A549 (cell line): ENCODE measurements around the gene TEAD4. TPM values are rescaled to one million over a fixed set of nuclear protein-coding genes. Genes with fewer than 3 reads are reported as not detected.

Experiments
- ATAC-seq, 2 experiments: fragments of 200-7000 bp in 1 of 2; fragments of >200 bp in 1 of 2; cut with Nextera tagmentation in 1 of 2; cut with Tn5 transposase in 1 of 2; 3 replicates each; pipeline versions ENCODE4 v1.8.0 to v1.9.1; 2018 to 2020; ENCODE audit warnings: mild to moderate bottlenecking in 1 of 2, moderate library complexity in 1 of 2
- CTCF ChIA-PET: fragments of 300-600 bp; sonication (Branson Sonifier 250); formaldehyde crosslinking; extraction: SDS; loops from one replicate; lab custom pipeline; 2021; ENCODE audit warnings: antibody characterized with exemption, inconsistent platforms; lab: Yijun Ruan, JAX
- POLR2A ChIA-PET: fragments of 350-600 bp; formaldehyde crosslinking; extraction: SDS; loops from one replicate; lab custom pipeline; 2021; ENCODE audit warnings: antibody characterized with exemption, inconsistent platforms; lab: Yijun Ruan, JAX
- DNase-seq, 2 experiments: peaks; one replicate each; pipeline versions ENCODE4 v3.0.0 to v3.0.0-alpha.2; 2011 to 2016; ENCODE audit warnings: low read depth in 1 of 2, low spot score in 1 of 2
- FAIRE-seq: peaks from 2 replicates; lab custom pipeline; 2011; peaks lifted over from hg19 to GRCh38; lab: Jason Lieb, UNC
- H3K27ac ChIP-seq, 2 experiments: fragments of >200 bp; sonication (Bioruptor Twin); formaldehyde crosslinking; 3 replicates each; pipeline ENCODE4 v1.5.1; 2016 to 2017
- H3K4me1 ChIP-seq: fragments of >200 bp; sonication (Bioruptor Twin); formaldehyde crosslinking; 3 replicates; pipeline ENCODE4 v1.6.1; 2016
- H3K4me2 ChIP-seq: fragments of >200 bp; sonication (Bioruptor Twin); formaldehyde crosslinking; 3 replicates; pipeline ENCODE4 v1.6.1; 2016
- H3K4me3 ChIP-seq: fragments of >200 bp; sonication (Bioruptor Twin); formaldehyde crosslinking; 3 replicates; pipeline ENCODE4 v1.5.1; 2016
- H3K9me3 ChIP-seq: fragments of >200 bp; sonication (Bioruptor Twin); formaldehyde crosslinking; 3 replicates; pipeline ENCODE4 v1.6.1; 2016
- BHLHE40 ChIP-seq: IDR thresholded peaks from 2 replicates; pipeline ENCODE4 v1.6.1; 2012; ENCODE audit warnings: low read depth, low read length, inconsistent platforms
- CBX2 ChIP-seq: fragments of 200-600 bp; sonication (generic); IDR thresholded peaks from 2 replicates; pipeline ENCODE4 v1.6.1; 2016; ENCODE audit warnings: low read depth, mild to moderate bottlenecking, borderline replicate concordance
- CBX8 ChIP-seq: fragments of 200-600 bp; sonication (generic); IDR thresholded peaks from 2 replicates; pipeline ENCODE4 v1.6.1; 2016
- CEBPB ChIP-seq, 2 experiments: fragments of >200 bp in 1 of 2; sonication (Bioruptor Twin) in 1 of 2; formaldehyde crosslinking in 1 of 2; IDR thresholded peaks; 2 replicates each; pipeline ENCODE4 v1.6.1; 2012 to 2016
- CHD2 ChIP-seq: fragments of 150-350 bp; IDR thresholded peaks from 2 replicates; pipeline ENCODE4 v1.6.1; 2014; ENCODE audit warnings: low read length; ENCODE audit not compliant: partially characterized antibody
- EHMT2 ChIP-seq: fragments of 200-600 bp; sonication (generic); IDR thresholded peaks from 2 replicates; pipeline ENCODE4 v1.6.1; 2016; ENCODE audit warnings: antibody characterized with exemption, low read depth, mild to moderate bottlenecking, moderate library complexity
- FOXS1 ChIP-seq: fragments of 250-450 bp; sonication (Bioruptor Pico); IDR thresholded peaks from 2 replicates; pipeline ENCODE4 v1.5.0; 2020; ENCODE audit warnings: mild to moderate bottlenecking, moderate library complexity
- HOXB5 ChIP-seq: fragments of 250-450 bp; sonication (Bioruptor Pico); IDR thresholded peaks from 2 replicates; pipeline ENCODE4 v1.5.0; 2020; ENCODE audit warnings: mild to moderate bottlenecking, moderate library complexity
- JUN ChIP-seq, 2 experiments: fragments of >200 bp; sonication (Bioruptor Twin); formaldehyde crosslinking; IDR thresholded peaks; 2 replicates in 1 of 2; 3 replicates in 1 of 2; pipeline ENCODE4 v1.6.1; 2016 to 2017
- JUNB ChIP-seq: fragments of >200 bp; sonication (Bioruptor Twin); formaldehyde crosslinking; IDR thresholded peaks from 2 replicates; pipeline ENCODE4 v1.6.1; 2016
- KDM5A ChIP-seq: fragments of 200-600 bp; sonication (generic); IDR thresholded peaks from 2 replicates; pipeline ENCODE4 v1.6.1; 2016; ENCODE audit warnings: antibody characterized with exemption, mild to moderate bottlenecking
- MAZ ChIP-seq: fragments of 150-350 bp; IDR thresholded peaks from 2 replicates; pipeline ENCODE4 v1.6.1; 2014; ENCODE audit warnings: antibody characterized with exemption, low read depth, low read length, borderline replicate concordance
- NPAS2 ChIP-seq: fragments of 250-450 bp; sonication (Bioruptor Pico); IDR thresholded peaks from 2 replicates; pipeline ENCODE4 v1.8.0; 2022; ENCODE audit warnings: mild to moderate bottlenecking, moderate library complexity, borderline replicate concordance
- PHF8 ChIP-seq: fragments of 200-600 bp; sonication (generic); IDR thresholded peaks from 2 replicates; pipeline ENCODE4 v1.6.1; 2016; ENCODE audit warnings: low read depth, mild to moderate bottlenecking, antibody characterized with exemption, moderate library complexity, borderline replicate concordance
- POLR2A ChIP-seq: IDR thresholded peaks from 2 replicates; pipeline ENCODE4 v1.6.1; 2012; ENCODE audit warnings: mild to moderate bottlenecking, low read length
- POLR2AphosphoS2 ChIP-seq: conservative IDR thresholded peaks from 2 replicates; pipeline ENCODE4 v1.6.1; 2012; ENCODE audit warnings: low read length, improper control_type of control experiment, inconsistent platforms
- RAD21 ChIP-seq, 2 experiments: fragments of >200 bp in 1 of 2; sonication (Bioruptor Twin) in 1 of 2; formaldehyde crosslinking in 1 of 2; IDR thresholded peaks in 1 of 2; conservative IDR thresholded peaks in 1 of 2; 2 replicates in 1 of 2; 3 replicates in 1 of 2; pipeline ENCODE4 v1.6.1; 2012 to 2018; ENCODE audit warnings: inconsistent platforms in 1 of 2
- SMC3 ChIP-seq: fragments of >200 bp; sonication (Bioruptor Twin); formaldehyde crosslinking; IDR thresholded peaks from 3 replicates; pipeline ENCODE4 v1.6.1; 2018; ENCODE audit warnings: inconsistent platforms
- TP53 ChIP-seq: fragments of 250-450 bp; sonication (Bioruptor Pico); IDR thresholded peaks from 2 replicates; pipeline ENCODE4 v1.5.0; 2021; ENCODE audit warnings: mild to moderate bottlenecking, moderate library complexity
- ZNF302 ChIP-seq: fragments of 250-450 bp; sonication (Bioruptor Pico); IDR thresholded peaks from 2 replicates; pipeline ENCODE4 v1.9.0; 2021; ENCODE audit warnings: inconsistent platforms, mild to moderate bottlenecking, moderate library complexity
- WGBS: methylation state at CpG from one replicate; pipeline ENCODE4 v1.1.6; 2017; ENCODE audit errors: missing lambda C conversion rate; 5-methylcytosine and 5-hydroxymethylcytosine counted together
- polyA plus RNA-seq, 4 experiments: library from polyadenylated mRNA; depleted of rRNA in 3 of 4; stranded (reverse); fragments of >200 nt; fragmentation: RNase III in 1 of 4; extraction: RNeasy Plus Mini Kit Qiagen cat#74134 plus additional on column Dnase treatment in 1 of 4; gene quantifications; 2 replicates in 3 of 4; 3 replicates in 1 of 4; pipeline ENCODE4 v1.2.3, GENCODE V29; 2011 to 2017
- TF ChIP-seq, protein P1 (sequence below): fragments of 450-650 bp; IDR thresholded peaks from 2 replicates; pipeline ENCODE4 v1.6.1; 2014; ENCODE audit warnings: antibody characterized with exemption
- TF ChIP-seq, protein P2 (sequence below): IDR thresholded peaks from 2 replicates; pipeline ENCODE4 v1.6.1; 2012; ENCODE audit warnings: low read depth, borderline replicate concordance
- TF ChIP-seq, protein P3 (sequence below): IDR thresholded peaks from 2 replicates; pipeline ENCODE4 v1.6.1; 2012
- TF ChIP-seq, protein P4 (sequence below): fragments of 150-350 bp; IDR thresholded peaks from 2 replicates; pipeline ENCODE4 v1.6.1; 2014; ENCODE audit warnings: low read depth, mild to moderate bottlenecking, low read length
- TF ChIP-seq, protein P5 (sequence below): fragments of >200 bp; sonication (Bioruptor Twin); formaldehyde crosslinking; IDR thresholded peaks from 2 replicates; pipeline ENCODE4 v1.6.1; 2016

The TEAD4 gene
- polyA plus RNA-seq, 2 of the 4 experiments (the other 2 are of a cell fraction), result 22.6 to 31.8 TPM

DNA sequence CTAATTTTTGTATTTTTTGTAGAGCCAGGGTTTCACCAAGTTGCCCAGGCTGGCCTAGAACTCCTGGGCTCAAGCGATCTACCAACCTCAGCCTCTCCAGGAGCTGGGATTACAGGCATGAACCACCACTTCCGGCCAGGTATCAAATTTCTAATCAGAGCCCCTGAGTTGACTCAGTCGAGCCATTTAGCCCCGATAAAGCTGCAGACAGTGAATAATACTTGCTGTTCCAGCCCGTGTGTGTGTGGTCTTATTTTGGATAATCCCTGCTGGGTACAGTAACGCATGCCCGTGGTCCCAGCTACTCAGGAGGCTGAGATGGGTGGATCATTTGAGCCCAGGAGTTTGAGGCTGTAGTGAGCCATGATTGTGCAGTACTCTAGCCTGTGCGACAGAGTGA is 57.0 kb downstream of the TEAD4 start:
- ATAC-seq (no peak), DNase-seq (no peak), FAIRE-seq (no peak)
- Histone ChIP-seq H3K4me2 (no peak overlapping the region), H3K4me1 (no peaks in the 10 kb centered on the region), H3K27ac (no peak overlapping the region), H3K4me3 (no peak overlapping the region), H3K9me3 (no peaks in the 10 kb centered on the region)
- TF ChIP-seq, protein P1, sequence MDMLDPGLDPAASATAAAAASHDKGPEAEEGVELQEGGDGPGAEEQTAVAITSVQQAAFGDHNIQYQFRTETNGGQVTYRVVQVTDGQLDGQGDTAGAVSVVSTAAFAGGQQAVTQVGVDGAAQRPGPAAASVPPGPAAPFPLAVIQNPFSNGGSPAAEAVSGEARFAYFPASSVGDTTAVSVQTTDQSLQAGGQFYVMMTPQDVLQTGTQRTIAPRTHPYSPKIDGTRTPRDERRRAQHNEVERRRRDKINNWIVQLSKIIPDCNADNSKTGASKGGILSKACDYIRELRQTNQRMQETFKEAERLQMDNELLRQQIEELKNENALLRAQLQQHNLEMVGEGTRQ, result no peak
- TF ChIP-seq EHMT2 (no peak), SMC3 (no peak), ZNF302 (CRISPR knock-in tag) (no peak), HOXB5 (CRISPR knock-in tag) (no peak), MAZ (no peak), FOXS1 (CRISPR knock-in tag) (no peak), JUNB (no peak), KDM5A (no peak), JUN (IDR thresholded peaks at IDR 0.05) (no peak), PHF8 (no peak)
- TF ChIP-seq, protein P2, sequence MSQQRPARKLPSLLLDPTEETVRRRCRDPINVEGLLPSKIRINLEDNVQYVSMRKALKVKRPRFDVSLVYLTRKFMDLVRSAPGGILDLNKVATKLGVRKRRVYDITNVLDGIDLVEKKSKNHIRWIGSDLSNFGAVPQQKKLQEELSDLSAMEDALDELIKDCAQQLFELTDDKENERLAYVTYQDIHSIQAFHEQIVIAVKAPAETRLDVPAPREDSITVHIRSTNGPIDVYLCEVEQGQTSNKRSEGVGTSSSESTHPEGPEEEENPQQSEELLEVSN, result no peak
- 81% methylated on average over 8 of the region's 8 CpGs for WGBS
- ChIA-PET POLR2A (no interaction called here), CTCF (interaction anchor here (1.4 kb wide), 1 partner anchor 18 kb away, joined by 4 read pairs; no protein-coding TSS in a partner anchor)

DNA sequence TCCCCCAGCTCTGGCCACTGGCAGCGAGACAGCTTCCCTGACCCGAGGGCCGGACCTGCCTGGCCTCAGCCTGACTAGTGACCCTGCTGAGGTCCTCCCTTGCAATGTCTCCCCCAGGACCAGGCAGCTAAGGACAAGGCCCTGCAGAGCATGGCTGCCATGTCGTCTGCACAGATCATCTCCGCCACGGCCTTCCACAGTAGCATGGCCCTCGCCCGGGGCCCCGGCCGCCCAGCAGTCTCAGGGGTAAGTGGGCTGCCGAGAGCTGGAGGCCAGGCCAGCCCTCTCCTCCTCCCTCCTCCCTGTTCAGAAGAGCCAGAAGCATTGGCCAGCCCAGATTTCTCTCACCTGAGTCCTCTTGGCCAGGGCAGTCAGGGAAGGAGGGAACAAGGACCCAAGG is 58.1 kb downstream of the TEAD4 start:
- H3K4me3 ChIP-seq, result no peak overlapping the region
- H3K4me2 ChIP-seq, result no peak overlapping the region
- WGBS, result 96% methylated on average over 11 of the region's 11 CpGs
- DNase-seq (no peak), ATAC-seq (no peak), FAIRE-seq (no peak)
- no peaks in the 10 kb centered on the region for H3K4me1 ChIP-seq
- POLR2A ChIA-PET, result no interaction called here
- CTCF ChIA-PET, result interaction anchor here (0.9 to 2.1 kb wide), 7 partner anchors 9 to 132 kb away, joined by 3 to 10 read pairs (median 4); no protein-coding TSS in a partner anchor
- no peak overlapping the region for H3K27ac ChIP-seq
- no peaks in the 10 kb centered on the region for H3K9me3 ChIP-seq
- no peak for TF ChIP-seq HOXB5 (CRISPR knock-in tag)
- no peak for TF ChIP-seq CHD2
- no peak for TF ChIP-seq RAD21 (conservative IDR thresholded peaks at IDR 0.05 in 1 of 2, IDR thresholded peaks at IDR 0.05 in 1 of 2)
- TF ChIP-seq, protein P3, sequence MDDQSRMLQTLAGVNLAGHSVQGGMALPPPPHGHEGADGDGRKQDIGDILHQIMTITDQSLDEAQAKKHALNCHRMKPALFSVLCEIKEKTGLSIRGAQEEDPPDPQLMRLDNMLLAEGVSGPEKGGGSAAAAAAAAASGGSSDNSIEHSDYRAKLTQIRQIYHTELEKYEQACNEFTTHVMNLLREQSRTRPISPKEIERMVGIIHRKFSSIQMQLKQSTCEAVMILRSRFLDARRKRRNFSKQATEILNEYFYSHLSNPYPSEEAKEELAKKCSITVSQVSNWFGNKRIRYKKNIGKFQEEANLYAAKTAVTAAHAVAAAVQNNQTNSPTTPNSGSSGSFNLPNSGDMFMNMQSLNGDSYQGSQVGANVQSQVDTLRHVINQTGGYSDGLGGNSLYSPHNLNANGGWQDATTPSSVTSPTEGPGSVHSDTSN, result no peak
- TF ChIP-seq POLR2A, result no peak
- TF ChIP-seq, all 56 proteins: peak for 0

DNA sequence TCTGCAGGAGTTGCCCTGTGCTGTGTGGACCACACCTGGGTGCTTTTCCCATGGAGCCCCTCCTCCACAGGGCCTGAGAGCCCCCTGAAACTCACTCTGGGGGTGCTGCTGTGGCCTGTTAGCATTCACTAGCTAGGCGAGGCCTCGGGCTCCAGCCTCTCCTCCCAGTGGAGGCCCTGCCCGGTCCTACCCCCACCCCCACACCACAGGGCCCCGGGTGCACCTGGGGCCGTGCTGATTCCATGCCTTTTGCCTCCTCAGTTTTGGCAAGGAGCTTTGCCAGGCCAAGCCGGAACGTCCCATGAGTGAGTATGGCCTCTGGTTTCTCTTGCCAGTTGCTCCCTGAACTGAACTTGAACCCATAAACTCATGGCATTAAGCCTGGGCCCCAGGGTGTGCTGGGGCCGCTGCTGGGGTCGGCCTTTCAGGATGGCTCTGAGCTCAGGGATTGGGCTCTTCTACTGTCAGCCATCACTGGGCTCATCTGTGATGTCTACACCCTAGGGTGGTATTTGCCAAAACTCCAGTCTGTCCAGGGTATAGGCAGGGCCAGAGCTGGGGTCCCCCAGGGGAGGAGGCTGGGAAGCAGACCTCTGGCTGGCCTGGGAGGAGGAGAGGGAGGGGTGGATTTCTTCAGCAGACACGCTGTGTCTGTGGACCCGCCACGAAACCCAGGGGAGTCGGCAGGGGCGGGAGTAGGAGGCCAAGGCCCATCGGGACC is 59.2 kb downstream of the TEAD4 start:
- ATAC-seq, result no peak; a peak in 1 of 6 replicates
- Histone ChIP-seq H3K4me3 (no peak overlapping the region), H3K4me1 (no peaks in the 10 kb centered on the region), H3K27ac (no peak overlapping the region), H3K4me2 (no peak overlapping the region), H3K9me3 (no peaks in the 10 kb centered on the region)
- WGBS, result 93% methylated on average over 13 of the region's 15 CpGs
- FAIRE-seq, result no peak
- TF ChIP-seq CBX8 (no peak), EHMT2 (no peak), CEBPB (IDR thresholded peaks at IDR 0.05) (no peak), POLR2AphosphoS2 (no peak), TP53 (CRISPR knock-in tag) (no peak), NPAS2 (CRISPR knock-in tag) (no peak), CBX2 (no peak), BHLHE40 (no peak)
- TF ChIP-seq, protein P3, result no peak
- TF ChIP-seq, protein P4, sequence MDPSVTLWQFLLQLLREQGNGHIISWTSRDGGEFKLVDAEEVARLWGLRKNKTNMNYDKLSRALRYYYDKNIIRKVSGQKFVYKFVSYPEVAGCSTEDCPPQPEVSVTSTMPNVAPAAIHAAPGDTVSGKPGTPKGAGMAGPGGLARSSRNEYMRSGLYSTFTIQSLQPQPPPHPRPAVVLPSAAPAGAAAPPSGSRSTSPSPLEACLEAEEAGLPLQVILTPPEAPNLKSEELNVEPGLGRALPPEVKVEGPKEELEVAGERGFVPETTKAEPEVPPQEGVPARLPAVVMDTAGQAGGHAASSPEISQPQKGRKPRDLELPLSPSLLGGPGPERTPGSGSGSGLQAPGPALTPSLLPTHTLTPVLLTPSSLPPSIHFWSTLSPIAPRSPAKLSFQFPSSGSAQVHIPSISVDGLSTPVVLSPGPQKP, result no peak
- TF ChIP-seq, protein P5, sequence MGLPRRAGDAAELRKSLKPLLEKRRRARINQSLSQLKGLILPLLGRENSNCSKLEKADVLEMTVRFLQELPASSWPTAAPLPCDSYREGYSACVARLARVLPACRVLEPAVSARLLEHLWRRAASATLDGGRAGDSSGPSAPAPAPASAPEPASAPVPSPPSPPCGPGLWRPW, result no peak
- CTCF ChIA-PET, result interaction anchor here (1.3 to 2.1 kb wide), 7 partner anchors 10 to 165 kb away, joined by 3 to 10 read pairs (median 4); no protein-coding TSS in a partner anchor
- POLR2A ChIA-PET, result no interaction called here
- DNase-seq, result no peak
